ENCODE measurements around the gene UCK2.

Gene UCK2

GRCh38 chr1:165947797-165948455 lies 120.5 kb downstream of the UCK2 start:
- no peak for DNase-seq

GRCh38 chr1:165949335-165950130 lies 122.1 kb downstream of the UCK2 start:
- DNase-seq: no peak

GRCh38 chr1:165954940-165955339 lies 127.5 kb downstream of the UCK2 start:
- DNase-seq: no peak

- no peak for DNase-seq
Measured at GRCh38 chr1:165958306-165958705, 130.9 kb downstream of the UCK2 start.

- DNase-seq: no peak
Measured at GRCh38 chr1:165960136-165960535, 132.7 kb downstream of the UCK2 start.

- no peak for DNase-seq
Measured at GRCh38 chr1:165960881-165961280, 133.5 kb downstream of the UCK2 start.
